ENCODE measurements around the gene CHI3L2. TPM values are rescaled to one million over a fixed set of nuclear protein-coding genes. Genes with fewer than 3 reads are reported as not detected.
A peak's percentile ranks its signal among the peaks of the same experiment; 100 is the strongest.

CHI3L2 gene
- total and polyA plus RNA-seq, 10 of the 15 experiments (the other 5 are each of a cell fraction or from before 2014, with no cell fraction given): 37.1 to 508 (median 98.3) TPM

DNA sequence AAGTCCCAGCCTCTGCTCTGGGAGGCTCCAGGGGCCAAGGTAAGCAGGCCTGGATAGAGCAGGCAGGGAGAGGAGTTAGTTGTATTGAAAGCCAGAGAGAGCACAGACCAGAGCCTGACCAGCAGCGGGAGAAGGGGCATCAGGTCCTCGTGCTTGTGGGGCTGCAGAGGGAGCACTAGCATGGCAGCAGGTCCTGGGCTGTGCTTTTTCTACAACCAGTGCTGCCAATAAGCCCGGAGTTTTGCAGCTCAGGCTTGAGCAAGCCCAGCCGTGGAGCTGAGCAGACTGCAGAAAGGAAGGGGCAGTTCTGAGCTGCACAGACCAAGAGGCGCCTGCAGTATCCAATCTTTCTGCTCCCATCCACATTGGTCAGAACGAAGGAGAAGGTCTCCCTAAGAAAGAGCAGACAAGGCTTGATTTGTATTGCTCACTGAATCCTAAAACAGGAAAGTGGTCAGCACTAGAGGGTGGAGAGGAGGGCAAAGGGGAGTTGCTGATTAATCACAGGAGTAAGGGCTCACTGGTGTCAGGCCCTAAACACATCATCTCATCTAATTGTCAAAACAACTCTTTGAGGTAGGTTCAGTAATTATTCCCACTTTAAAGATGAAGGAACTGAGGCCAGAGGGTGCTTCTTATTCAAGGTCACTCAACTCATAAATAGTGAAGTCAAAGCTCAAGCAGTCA, 29.8 kb upstream of the CHI3L2 start (continued):
- TF ChIP-seq NFYA (IDR thresholded peaks at IDR 0.05; ENCODE audit: borderline replicate concordance, low read depth, low read length) (no peak), NR2C2 (IDR thresholded peaks at IDR 0.05; ENCODE audit: borderline replicate concordance, control insufficient read depth, insufficient read length, low read depth) (no peak), TCF3 (IDR thresholded peaks at IDR 0.05; ENCODE audit: borderline replicate concordance, insufficient read depth, low read depth, low read length) (no peak), STAT1 (conservative IDR thresholded peaks at IDR 0.05) (no peak; the same call in 1 of the 2 replicates), SMC3 (IDR thresholded peaks at IDR 0.05; ENCODE audit: borderline replicate concordance, low read length) (peak; percentile 26; the same call in 1 of the 2 replicates), NRF1 (conservative IDR thresholded peaks at IDR 0.05; ENCODE audit: low read depth, low read length) (no peak), BCL11A (IDR thresholded peaks at IDR 0.05; ENCODE audit: low read depth, low read length) (no peak), BRCA1 (IDR thresholded peaks at IDR 0.05; ENCODE audit: low read depth, low read length) (no peak), MXI1 (IDR thresholded peaks at IDR 0.05; ENCODE audit: low read depth, low read length) (peak; percentile 77), ZNF622 (IDR thresholded peaks at IDR 0.05) (no peak), SMARCA5 (IDR thresholded peaks at IDR 0.05) (no peak), TCF12 (IDR thresholded peaks at IDR 0.05; ENCODE audit: low read depth, low read length) (no peak), TAF1 (IDR thresholded peaks at IDR 0.05; ENCODE audit: borderline replicate concordance, low read depth, low read length) (no peak), RB1 (IDR thresholded peaks at IDR 0.05; ENCODE audit: borderline replicate concordance) (0 out of 2 replicates have a peak, but pooled peaks have one; percentile 16), MYB (IDR thresholded peaks at IDR 0.05; ENCODE audit: borderline replicate concordance, low read depth, low read length) (no peak), POLR2A (IDR thresholded peaks at IDR 0.05; ENCODE audit: low read depth, low read length) (no peak), IKZF1 (conservative IDR thresholded peaks at IDR 0.05) (0 out of 2 replicates have a peak, but pooled peaks have one; percentile 13), GABPA (IDR thresholded peaks at IDR 0.05; ENCODE audit: low read depth) (no peak), IRF4 (IDR thresholded peaks at IDR 0.05; ENCODE audit: low read depth, low read length) (no peak), MYC (IDR thresholded peaks at IDR 0.05; ENCODE audit: insufficient read depth, insufficient read length, insufficient replicate concordance, low read length, severe bottlenecking) (no peak), MEF2B (IDR thresholded peaks at IDR 0.05; ENCODE audit: partially characterized antibody, poor library complexity, severe bottlenecking) (peak; percentile 9)
- TF ChIP-seq, protein P1, sequence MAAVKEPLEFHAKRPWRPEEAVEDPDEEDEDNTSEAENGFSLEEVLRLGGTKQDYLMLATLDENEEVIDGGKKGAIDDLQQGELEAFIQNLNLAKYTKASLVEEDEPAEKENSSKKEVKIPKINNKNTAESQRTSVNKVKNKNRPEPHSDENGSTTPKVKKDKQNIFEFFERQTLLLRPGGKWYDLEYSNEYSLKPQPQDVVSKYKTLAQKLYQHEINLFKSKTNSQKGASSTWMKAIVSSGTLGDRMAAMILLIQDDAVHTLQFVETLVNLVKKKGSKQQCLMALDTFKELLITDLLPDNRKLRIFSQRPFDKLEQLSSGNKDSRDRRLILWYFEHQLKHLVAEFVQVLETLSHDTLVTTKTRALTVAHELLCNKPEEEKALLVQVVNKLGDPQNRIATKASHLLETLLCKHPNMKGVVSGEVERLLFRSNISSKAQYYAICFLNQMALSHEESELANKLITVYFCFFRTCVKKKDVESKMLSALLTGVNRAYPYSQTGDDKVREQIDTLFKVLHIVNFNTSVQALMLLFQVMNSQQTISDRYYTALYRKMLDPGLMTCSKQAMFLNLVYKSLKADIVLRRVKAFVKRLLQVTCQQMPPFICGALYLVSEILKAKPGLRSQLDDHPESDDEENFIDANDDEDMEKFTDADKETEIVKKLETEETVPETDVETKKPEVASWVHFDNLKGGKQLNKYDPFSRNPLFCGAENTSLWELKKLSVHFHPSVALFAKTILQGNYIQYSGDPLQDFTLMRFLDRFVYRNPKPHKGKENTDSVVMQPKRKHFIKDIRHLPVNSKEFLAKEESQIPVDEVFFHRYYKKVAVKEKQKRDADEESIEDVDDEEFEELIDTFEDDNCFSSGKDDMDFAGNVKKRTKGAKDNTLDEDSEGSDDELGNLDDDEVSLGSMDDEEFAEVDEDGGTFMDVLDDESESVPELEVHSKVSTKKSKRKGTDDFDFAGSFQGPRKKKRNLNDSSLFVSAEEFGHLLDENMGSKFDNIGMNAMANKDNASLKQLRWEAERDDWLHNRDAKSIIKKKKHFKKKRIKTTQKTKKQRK (IDR thresholded peaks at IDR 0.05; ENCODE audit: low read depth, low read length): no peak
- TF ChIP-seq, protein P2, sequence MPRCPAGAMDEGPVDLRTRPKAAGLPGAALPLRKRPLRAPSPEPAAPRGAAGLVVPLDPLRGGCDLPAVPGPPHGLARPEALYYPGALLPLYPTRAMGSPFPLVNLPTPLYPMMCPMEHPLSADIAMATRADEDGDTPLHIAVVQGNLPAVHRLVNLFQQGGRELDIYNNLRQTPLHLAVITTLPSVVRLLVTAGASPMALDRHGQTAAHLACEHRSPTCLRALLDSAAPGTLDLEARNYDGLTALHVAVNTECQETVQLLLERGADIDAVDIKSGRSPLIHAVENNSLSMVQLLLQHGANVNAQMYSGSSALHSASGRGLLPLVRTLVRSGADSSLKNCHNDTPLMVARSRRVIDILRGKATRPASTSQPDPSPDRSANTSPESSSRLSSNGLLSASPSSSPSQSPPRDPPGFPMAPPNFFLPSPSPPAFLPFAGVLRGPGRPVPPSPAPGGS (IDR thresholded peaks at IDR 0.05; ENCODE audit: borderline replicate concordance, insufficient read depth, low read depth, low read length, poor library complexity, severe bottlenecking): no peak
- TF ChIP-seq, protein P3, sequence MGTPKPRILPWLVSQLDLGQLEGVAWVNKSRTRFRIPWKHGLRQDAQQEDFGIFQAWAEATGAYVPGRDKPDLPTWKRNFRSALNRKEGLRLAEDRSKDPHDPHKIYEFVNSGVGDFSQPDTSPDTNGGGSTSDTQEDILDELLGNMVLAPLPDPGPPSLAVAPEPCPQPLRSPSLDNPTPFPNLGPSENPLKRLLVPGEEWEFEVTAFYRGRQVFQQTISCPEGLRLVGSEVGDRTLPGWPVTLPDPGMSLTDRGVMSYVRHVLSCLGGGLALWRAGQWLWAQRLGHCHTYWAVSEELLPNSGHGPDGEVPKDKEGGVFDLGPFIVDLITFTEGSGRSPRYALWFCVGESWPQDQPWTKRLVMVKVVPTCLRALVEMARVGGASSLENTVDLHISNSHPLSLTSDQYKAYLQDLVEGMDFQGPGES (IDR thresholded peaks at IDR 0.05): no peak
- TF ChIP-seq, protein P4, sequence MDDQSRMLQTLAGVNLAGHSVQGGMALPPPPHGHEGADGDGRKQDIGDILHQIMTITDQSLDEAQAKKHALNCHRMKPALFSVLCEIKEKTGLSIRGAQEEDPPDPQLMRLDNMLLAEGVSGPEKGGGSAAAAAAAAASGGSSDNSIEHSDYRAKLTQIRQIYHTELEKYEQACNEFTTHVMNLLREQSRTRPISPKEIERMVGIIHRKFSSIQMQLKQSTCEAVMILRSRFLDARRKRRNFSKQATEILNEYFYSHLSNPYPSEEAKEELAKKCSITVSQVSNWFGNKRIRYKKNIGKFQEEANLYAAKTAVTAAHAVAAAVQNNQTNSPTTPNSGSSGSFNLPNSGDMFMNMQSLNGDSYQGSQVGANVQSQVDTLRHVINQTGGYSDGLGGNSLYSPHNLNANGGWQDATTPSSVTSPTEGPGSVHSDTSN (IDR thresholded peaks at IDR 0.05; ENCODE audit: insufficient replicate concordance, low read depth, low read length): no peak

Measured in GM12878 (cell line).